Keratinocyte (primary cell): ENCODE results near the gene LHFPL3.

Experiments
- CTCF ChIP-seq, 3 experiments: IDR thresholded peaks in 1 of 3; conservative IDR thresholded peaks in 1 of 3; optimal IDR thresholded peaks in 1 of 3; 2 replicates in 2 of 3; 3 replicates in 1 of 3; pipeline versions ENCODE3 to v1.5.1; 2011; ENCODE audit warnings: low read length in 3 of 3, mild to moderate bottlenecking in 3 of 3, moderate library complexity in 2 of 3, control low read depth in 1 of 3, inconsistent platforms in 1 of 3; ENCODE audit not compliant: insufficient read depth in 2 of 3; ENCODE audit errors: extremely low read depth in 1 of 3
- EZH2 ChIP-seq: IDR thresholded peaks from one replicate; pipeline ENCODE4 v1.6.1; 2012; ENCODE audit warnings: inconsistent platforms, mild to moderate bottlenecking, low read length, moderate library complexity

GRCh38 chr7:104362756-104363155 lies 34.4 kb downstream of the LHFPL3 start:
- TF ChIP-seq EZH2 (no peak), CTCF (optimal IDR thresholded peaks at IDR 0.05 in 1 of 3, IDR thresholded peaks at IDR 0.05 in 1 of 3, conservative IDR thresholded peaks at IDR 0.05 in 1 of 3; ENCODE audit: extremely low read depth in 1 of 3, insufficient read depth in 2 of 3, low read length in 3 of 3) (no peak)
